SU-DHL-6 (cell line): ENCODE results near the gene TMEM187.
A peak's percentile ranks its signal among the peaks of the same experiment; 100 is the strongest.

Source experiments
- H2AFZ ChIP-seq: fragments of 200-600 bp; sonication (generic); 2 replicates; pipeline ENCODE4 v1.6.1; 2014; ENCODE audit warnings: low read depth, mild to moderate bottlenecking, moderate library complexity, mixed read lengths, antibody characterized with exemption, low read length; ENCODE audit not compliant: severe bottlenecking
- H3F3A ChIP-seq: fragments of 200-600 bp; shearing (Covaris generic); 2 replicates; pipeline ENCODE4 v1.6.0; 2016; ENCODE audit warnings: antibody characterized with exemption, mild to moderate bottlenecking; ENCODE audit not compliant: insufficient read depth
- H3K27ac ChIP-seq: fragments of 200-600 bp; sonication (generic); 2 replicates; pipeline ENCODE4 v1.5.1; 2016; ENCODE audit warnings: low read depth, mild to moderate bottlenecking, low read length, moderate library complexity, mixed read lengths
- H3K27me3 ChIP-seq: fragments of 200-600 bp; sonication (generic), shearing (Covaris generic); 2 replicates; pipeline ENCODE4 v1.6.0; 2014; ENCODE audit warnings: mild to moderate bottlenecking, low read length
- H3K36me3 ChIP-seq: fragments of 200-600 bp; sonication (generic); 2 replicates; pipeline ENCODE4 v1.6.1; 2014; ENCODE audit warnings: mild to moderate bottlenecking, low read length, mixed read lengths
- H3K4me2 ChIP-seq: fragments of 300-600, 200-600 bp; shearing (Covaris generic), sonication (generic); 2 replicates; pipeline ENCODE4 v1.6.0; 2014; ENCODE audit warnings: low read length, low read depth, mild to moderate bottlenecking; ENCODE audit not compliant: poor library complexity, severe bottlenecking
- H3K4me3 ChIP-seq: fragments of 200-600 bp; sonication (generic); 2 replicates; pipeline ENCODE4 v1.5.1; 2014; ENCODE audit warnings: antibody characterized with exemption, low read length, mild to moderate bottlenecking, mixed read lengths; ENCODE audit not compliant: insufficient read depth, poor library complexity, severe bottlenecking
- H3K79me2 ChIP-seq: fragments of 200-600 bp; sonication (generic); 2 replicates; pipeline ENCODE4 v1.6.1; 2014; ENCODE audit warnings: mild to moderate bottlenecking, low read length, moderate library complexity; ENCODE audit not compliant: insufficient read depth
- H3K9ac ChIP-seq: fragments of 200-600 bp; sonication (generic); 2 replicates; pipeline ENCODE4 v1.7.0; 2014; ENCODE audit warnings: mild to moderate bottlenecking, low read length
- H3K9me2 ChIP-seq: fragments of 200-600 bp; sonication (generic); replicated peaks from 2 replicates; pipeline ENCODE4 v1.6.1; 2014; ENCODE audit warnings: low read length; ENCODE audit not compliant: insufficient read depth
- H3K9me3 ChIP-seq: fragments of 200-600 bp; sonication (generic); 2 replicates; pipeline ENCODE4 v1.6.1; 2014; ENCODE audit warnings: low read length, mixed read lengths; ENCODE audit not compliant: insufficient read depth
- H4K20me1 ChIP-seq: fragments of 200-600 bp; sonication (generic); 2 replicates; pipeline ENCODE4 v1.6.1; 2014; ENCODE audit warnings: low read depth, mild to moderate bottlenecking, antibody characterized with exemption, low read length, moderate library complexity, mixed read lengths
- EZH2phosphoT487 ChIP-seq: fragments of 200-600 bp; sonication (generic), shearing (Covaris generic); conservative IDR thresholded peaks from 2 replicates; pipeline ENCODE4 v1.6.1; 2018; ENCODE audit warnings: mild to moderate bottlenecking, antibody characterized with exemption, low read length, moderate library complexity, mixed read lengths
- TF ChIP-seq, protein P1 (sequence below): fragments of 200-600 bp; sonication (generic); IDR thresholded peaks from one replicate; pipeline ENCODE4 v1.5.1; 2017; ENCODE audit warnings: antibody characterized with exemption, mild to moderate bottlenecking, low read length, moderate library complexity; ENCODE audit not compliant: insufficient read depth, poor library complexity, severe bottlenecking

Gene TMEM187

DNA sequence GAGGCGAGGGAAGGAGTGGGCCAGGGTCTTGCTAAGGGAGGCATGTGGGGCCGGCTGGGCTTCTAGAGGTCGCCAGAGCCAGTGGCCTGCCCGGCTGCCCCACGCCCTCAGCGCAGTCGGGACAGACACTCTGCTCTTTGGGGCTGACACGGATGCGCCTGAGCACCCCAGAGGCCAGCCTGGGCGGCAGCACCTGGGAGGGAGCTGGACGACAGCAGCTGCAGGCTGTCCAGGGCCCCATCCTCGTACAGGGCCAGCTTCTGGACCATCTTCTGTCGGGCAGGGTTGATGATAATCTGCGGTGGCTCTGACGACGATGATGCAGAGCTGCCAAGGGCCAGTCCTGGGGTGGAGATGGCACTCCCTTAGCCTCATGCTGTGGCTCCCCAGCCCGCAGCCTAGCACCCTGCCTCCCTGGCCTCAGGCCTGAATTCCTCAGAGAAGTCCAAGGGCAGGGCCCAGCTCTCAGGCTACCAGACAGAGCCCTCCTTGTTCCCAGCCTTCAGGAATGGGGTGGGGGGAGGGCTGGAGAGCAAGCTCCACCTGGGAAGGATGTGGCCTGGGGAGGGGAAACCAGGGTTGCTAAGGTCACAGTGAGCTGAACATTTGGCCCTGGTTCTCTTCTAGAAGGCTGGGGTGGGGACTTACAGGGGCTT lies 39.9 kb downstream of the TMEM187 start:
- Histone ChIP-seq H3F3A (no peaks in the 10 kb centered on the region), H3K9ac (no peak overlapping the region), H4K20me1 (no peaks in the 10 kb centered on the region), H3K9me3 (no peaks in the 10 kb centered on the region), H3K9me2 (no peaks in the 10 kb centered on the region), H3K4me3 (no peak overlapping the region), H2AFZ (no peak overlapping the region), H3K27me3 (no peaks in the 10 kb centered on the region), H3K79me2 (no peaks in the 10 kb centered on the region), H3K4me2 (no peak overlapping the region), H3K36me3 (no peaks in the 10 kb centered on the region), H3K27ac (no peak overlapping the region)
- no peak for TF ChIP-seq EZH2phosphoT487
- TF ChIP-seq, protein P1, sequence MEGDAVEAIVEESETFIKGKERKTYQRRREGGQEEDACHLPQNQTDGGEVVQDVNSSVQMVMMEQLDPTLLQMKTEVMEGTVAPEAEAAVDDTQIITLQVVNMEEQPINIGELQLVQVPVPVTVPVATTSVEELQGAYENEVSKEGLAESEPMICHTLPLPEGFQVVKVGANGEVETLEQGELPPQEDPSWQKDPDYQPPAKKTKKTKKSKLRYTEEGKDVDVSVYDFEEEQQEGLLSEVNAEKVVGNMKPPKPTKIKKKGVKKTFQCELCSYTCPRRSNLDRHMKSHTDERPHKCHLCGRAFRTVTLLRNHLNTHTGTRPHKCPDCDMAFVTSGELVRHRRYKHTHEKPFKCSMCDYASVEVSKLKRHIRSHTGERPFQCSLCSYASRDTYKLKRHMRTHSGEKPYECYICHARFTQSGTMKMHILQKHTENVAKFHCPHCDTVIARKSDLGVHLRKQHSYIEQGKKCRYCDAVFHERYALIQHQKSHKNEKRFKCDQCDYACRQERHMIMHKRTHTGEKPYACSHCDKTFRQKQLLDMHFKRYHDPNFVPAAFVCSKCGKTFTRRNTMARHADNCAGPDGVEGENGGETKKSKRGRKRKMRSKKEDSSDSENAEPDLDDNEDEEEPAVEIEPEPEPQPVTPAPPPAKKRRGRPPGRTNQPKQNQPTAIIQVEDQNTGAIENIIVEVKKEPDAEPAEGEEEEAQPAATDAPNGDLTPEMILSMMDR = no peak

DNA sequence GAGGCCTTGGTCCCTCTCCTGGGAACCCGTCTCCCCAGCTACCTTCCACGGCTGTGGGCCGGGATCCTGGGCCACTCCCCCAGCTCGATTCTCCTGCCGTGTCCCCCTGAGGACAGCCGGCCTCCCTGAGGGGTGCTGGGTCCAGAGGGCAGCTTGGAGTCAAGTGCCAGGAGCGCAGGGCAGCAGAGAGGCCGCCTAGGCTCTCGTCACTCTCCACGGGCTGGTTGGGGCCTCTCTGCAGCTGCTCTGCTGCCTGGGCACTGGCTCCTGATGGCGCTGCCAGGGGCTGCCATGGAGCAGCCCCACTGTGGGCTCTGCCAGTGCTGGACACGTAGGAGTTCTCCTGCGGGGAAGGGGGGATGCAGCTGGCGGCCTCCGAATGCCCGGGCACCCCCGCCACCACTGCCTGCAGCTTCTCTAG lies 40.5 kb downstream of the TMEM187 start:
- Histone ChIP-seq H3K27me3 (no peaks in the 10 kb centered on the region), H3F3A (no peaks in the 10 kb centered on the region), H4K20me1 (no peaks in the 10 kb centered on the region), H3K4me3 (no peak overlapping the region), H3K9ac (no peak overlapping the region), H3K36me3 (no peaks in the 10 kb centered on the region), H3K9me2 (no peaks in the 10 kb centered on the region), H3K4me2 (no peak overlapping the region), H3K27ac (no peak overlapping the region), H3K79me2 (peaks cover 4% of the 10 kb centered on the region; the same call in 1 of the 2 replicates), H2AFZ (no peak overlapping the region), H3K9me3 (no peaks in the 10 kb centered on the region)
- no peak for TF ChIP-seq EZH2phosphoT487
- TF ChIP-seq, protein P1 = no peak

- no peaks in the 10 kb centered on the region for H3K36me3 ChIP-seq
- H3K4me2 ChIP-seq = no peak overlapping the region
- H3K9me3 ChIP-seq = no peaks in the 10 kb centered on the region
- H4K20me1 ChIP-seq = no peaks in the 10 kb centered on the region
- H3K27me3 ChIP-seq = no peaks in the 10 kb centered on the region
- H3F3A ChIP-seq = no peaks in the 10 kb centered on the region
- no peak overlapping the region for H3K4me3 ChIP-seq
- no peak overlapping the region for H2AFZ ChIP-seq
- TF ChIP-seq, protein P1 = peak; percentile 78
- TF ChIP-seq EZH2phosphoT487 = no peak
- peaks cover 11% of the 10 kb centered on the region; the same call in 1 of the 2 replicates for H3K79me2 ChIP-seq
- no peak overlapping the region for H3K27ac ChIP-seq
- no peak overlapping the region for H3K9ac ChIP-seq
- H3K9me2 ChIP-seq = no peaks in the 10 kb centered on the region
Observed at GRCh38 chrX:154013614-154014360, 41.2 kb downstream of the TMEM187 start.
